Fibroblast of the aortic adventitia (primary cell): ENCODE measurements around the gene RIC8A. TPM values are rescaled to one million over a fixed set of nuclear protein-coding genes. Genes with fewer than 3 reads are reported as not detected.
A peak's percentile ranks its signal among the peaks of the same experiment; 100 is the strongest.

Experiments used
- DNase-seq: peaks from one replicate; pipeline ENCODE4 v3.0.0-alpha.2; 2010; ENCODE audit warnings: low read depth
- H3K4me3 ChIP-seq: 2 replicates; pipeline ENCODE4 v1.5.1; 2011; ENCODE audit warnings: low read depth, mild to moderate bottlenecking, control low read depth, low read length, moderate library complexity
- CTCF ChIP-seq: IDR thresholded peaks from 2 replicates; pipeline ENCODE4 v1.5.1; 2011; ENCODE audit warnings: mild to moderate bottlenecking, low read length, control low read depth, inconsistent platforms; ENCODE audit not compliant: insufficient read depth
- total RNA-seq: library from RNA; depleted of rRNA; stranded (reverse); fragments of >200 nt; gene quantifications from 2 replicates; pipeline ENCODE4 v1.2.3, GENCODE V29; 2012; ENCODE audit warnings: low replicate concordance

The RIC8A gene
- total RNA-seq, 1 donor: 148 TPM

GRCh38 chr11:210803-211180 is 3.3 kb downstream of the RIC8A start:
- DNase-seq: no peak
- H3K4me3 ChIP-seq: peak overlapping the region; percentile 80
- no peak for TF ChIP-seq CTCF

GRCh38 chr11:211295-211694 is 3.8 kb downstream of the RIC8A start:
- no peak for DNase-seq
- no peak overlapping the region for H3K4me3 ChIP-seq
- TF ChIP-seq CTCF: no peak

GRCh38 chr11:211741-212140 is 4.2 kb downstream of the RIC8A start:
- TF ChIP-seq CTCF: no peak
- DNase-seq: no peak
- no peak overlapping the region for H3K4me3 ChIP-seq

GRCh38 chr11:212150-213100 is 4.9 kb downstream of the RIC8A start:
- no peak for TF ChIP-seq CTCF
- DNase-seq: no peak
- H3K4me3 ChIP-seq: no peak overlapping the region

- no peak overlapping the region for H3K4me3 ChIP-seq
- no peak for DNase-seq
- TF ChIP-seq CTCF: no peak
Measured at GRCh38 chr11:213111-213510, 5.6 kb downstream of the RIC8A start.

- DNase-seq: no peak
- H3K4me3 ChIP-seq: no peak overlapping the region
- no peak for TF ChIP-seq CTCF
Measured at GRCh38 chr11:214083-214482, 6.6 kb downstream of the RIC8A start.
